DMS114 treated with DMSO at 0.1 percent for 48 hours (cell line): ENCODE measurements around the gene TSPAN4.
A peak's percentile ranks its signal among the peaks of the same experiment; 100 is the strongest.

ENCODE experiments used
- DNase-seq: peaks from one replicate; lab custom pipeline; 2025; ENCODE audit not compliant: unreplicated experiment; lab: John Stamatoyannopoulos, UW

The TSPAN4 gene, protein sequence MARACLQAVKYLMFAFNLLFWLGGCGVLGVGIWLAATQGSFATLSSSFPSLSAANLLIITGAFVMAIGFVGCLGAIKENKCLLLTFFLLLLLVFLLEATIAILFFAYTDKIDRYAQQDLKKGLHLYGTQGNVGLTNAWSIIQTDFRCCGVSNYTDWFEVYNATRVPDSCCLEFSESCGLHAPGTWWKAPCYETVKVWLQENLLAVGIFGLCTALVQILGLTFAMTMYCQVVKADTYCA

DNA sequence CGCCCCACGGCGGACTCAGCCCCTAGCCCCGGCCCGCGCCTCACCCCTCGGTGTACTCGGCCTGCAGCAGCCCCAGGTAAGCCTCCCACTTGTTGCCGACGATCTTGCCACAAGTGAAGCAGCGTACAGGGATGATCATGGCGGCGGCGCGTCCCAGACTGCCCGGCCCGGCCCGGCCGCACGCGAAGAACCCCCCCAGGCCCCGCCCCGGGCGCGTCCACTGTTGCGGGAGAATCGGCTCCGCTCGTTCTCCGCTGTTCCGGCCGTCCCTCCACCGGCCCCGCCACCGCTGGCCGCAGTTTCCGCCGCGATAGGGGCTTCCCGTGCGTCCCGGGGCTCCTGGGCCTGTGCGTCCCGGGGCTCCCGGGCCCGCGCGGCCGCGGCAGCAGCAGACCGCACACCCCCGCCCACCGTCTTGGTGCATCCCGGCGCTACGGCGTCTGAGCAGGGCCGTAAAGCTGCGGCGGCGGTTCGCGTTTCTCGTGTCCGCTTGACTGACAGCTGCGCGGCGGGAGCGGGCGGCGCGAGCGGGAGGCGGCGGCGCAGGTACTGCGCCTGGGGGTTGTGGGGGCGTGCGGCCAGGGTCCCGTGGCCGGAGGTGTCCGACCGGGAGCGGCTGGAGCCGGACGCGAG is at the start of gene TSPAN4, which contains the start of gene POLR2L:
TSS of gene TSPAN4 (plus strand) at position 483 of the 633 bp plus-strand sequence. CDS start 7,453 bp downstream, outside the sequence.
TSS of gene POLR2L (minus strand) at position 160 of the 633 bp plus-strand sequence. CDS start at position 139, 21 bp downstream.
- DNase-seq, result peak; percentile 40

GRCh38 chr11:792873-793272 is 49.8 kb upstream of the TSPAN4 start:
- no peak for DNase-seq

- no peak for DNase-seq
Measured at GRCh38 chr11:793556-793955, 49.1 kb upstream of the TSPAN4 start.

DNA sequence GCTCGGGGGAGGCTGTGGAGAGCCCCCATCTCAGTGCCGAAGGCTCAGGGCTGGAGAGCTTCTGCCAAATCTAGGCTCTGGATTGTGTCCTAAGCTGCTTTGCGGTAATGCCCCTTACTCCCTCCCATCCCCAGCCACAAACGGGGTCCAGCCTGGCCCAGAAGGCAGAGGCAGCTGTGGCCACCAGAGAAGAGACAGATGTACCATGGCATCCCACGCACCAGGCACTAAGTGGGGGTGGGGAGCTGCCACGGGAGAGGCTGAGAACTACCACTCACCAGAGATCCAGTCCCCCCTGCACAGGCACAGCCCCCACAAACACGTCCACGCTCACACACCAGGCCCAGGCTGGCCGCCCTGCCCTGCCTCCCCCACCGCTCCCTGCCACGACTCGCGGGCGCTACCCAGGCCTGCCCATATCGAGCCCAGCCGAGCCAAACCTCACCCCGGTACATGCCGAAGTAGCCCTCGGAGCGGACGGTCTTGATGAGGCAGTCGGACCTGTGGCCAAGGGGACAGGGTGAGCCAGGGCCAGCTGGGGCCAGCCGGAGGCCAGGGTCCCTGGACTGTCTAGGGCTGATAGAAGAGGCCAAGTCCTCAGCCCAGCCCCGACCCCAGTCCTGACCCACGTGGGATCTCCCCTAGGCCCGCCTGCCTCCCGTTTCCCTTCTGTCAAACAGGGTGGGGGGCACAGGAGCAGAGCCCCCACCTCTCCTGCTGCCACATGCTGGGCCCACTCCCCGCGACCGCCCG is 48.5 kb upstream of the TSPAN4 start:
- DNase-seq, result no peak

DNA sequence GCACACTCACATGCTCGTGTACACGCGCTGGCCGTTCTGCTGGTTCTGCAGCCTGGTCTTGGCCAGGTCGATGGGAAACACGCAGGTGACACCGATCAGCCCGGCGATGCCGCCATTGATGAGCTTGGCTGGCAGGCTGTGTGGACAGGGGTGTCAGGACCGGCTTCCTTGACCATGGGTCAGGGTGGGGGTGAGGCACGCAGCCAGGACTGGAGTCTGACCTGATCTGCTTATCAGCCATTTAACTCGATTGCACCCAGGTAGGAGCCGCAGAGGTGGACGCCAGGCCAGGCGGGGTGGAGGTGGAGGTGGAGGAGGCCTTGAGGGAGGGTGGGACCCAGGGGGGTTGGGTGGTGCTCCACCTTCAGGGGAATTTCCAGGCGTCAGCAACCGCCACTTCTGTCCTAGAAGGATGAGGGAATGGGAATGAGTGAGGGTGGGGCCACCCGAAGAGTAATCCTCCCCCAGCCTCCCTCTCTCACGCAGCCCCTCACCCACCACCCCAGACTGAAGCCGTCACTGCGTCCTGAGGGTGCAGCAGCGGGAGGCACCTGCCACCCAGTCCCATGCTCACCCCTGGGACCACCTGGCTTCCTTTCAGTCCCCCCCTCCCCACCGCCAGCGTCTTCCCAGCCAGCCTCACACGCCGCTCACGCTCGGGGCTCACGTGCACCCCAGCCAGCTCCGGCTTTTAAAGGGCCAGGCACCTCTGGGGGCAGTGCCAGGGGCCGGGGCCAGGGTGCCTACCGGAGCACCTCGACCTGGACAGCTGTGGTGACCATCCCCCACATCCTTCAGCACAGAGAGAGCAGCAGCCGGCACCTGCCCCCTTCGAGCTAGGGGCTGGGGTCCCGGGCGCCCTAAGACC is 47.7 kb upstream of the TSPAN4 start:
- DNase-seq, result no peak

- DNase-seq, result no peak
Measured at GRCh38 chr11:795634-796564, 46.8 kb upstream of the TSPAN4 start.

- no peak for DNase-seq
Measured at GRCh38 chr11:796565-797295, 45.9 kb upstream of the TSPAN4 start.

DNA sequence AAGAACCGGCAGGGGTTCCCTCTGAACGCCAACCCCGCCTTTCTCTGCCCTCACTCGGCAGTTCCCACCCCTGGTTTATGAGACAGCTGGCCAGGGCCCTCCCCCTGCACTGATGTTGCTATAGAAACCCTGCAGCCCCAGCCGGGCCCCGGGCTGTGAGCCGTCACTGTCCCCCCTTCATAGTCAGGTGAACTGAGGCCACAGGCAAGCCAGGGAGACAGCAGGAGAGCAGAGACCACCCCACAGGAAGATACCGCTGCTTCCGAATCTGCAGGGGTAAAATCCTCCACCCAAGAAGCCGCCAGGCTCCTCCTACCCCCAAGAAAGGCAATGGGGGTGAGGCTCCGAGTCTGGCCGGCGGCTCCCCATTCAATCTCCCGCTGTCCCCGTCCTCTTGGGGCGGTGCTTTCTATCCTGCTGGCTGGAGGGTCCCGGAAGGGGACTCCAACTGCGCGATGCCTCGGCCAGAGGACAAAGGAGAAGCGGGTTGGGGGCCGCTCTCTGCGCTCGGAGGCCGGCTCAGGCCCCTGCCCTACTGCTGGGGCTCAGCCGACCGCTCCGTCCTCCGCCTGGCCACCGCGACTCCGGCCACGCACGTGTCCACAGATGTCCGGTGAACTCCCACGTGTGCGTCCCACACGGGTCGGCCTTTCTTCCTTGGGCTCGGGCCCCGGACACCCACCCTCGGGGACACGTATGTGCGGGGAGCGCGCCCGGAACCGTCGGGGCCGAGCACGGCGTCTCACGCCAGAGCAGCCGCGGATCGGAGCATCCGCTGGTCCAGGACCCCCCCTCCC is 45.2 kb upstream of the TSPAN4 start:
- DNase-seq, result peak; percentile 49

GRCh38 chr11:798093-798713 is 44.4 kb upstream of the TSPAN4 start, which contains the start of gene SLC25A22:
Gene SLC25A22, minus strand, starts transcription at chr11:798281. Its CDS starts 3,275 bp downstream, at chr11:795006.
- DNase-seq, result no peak

DNA sequence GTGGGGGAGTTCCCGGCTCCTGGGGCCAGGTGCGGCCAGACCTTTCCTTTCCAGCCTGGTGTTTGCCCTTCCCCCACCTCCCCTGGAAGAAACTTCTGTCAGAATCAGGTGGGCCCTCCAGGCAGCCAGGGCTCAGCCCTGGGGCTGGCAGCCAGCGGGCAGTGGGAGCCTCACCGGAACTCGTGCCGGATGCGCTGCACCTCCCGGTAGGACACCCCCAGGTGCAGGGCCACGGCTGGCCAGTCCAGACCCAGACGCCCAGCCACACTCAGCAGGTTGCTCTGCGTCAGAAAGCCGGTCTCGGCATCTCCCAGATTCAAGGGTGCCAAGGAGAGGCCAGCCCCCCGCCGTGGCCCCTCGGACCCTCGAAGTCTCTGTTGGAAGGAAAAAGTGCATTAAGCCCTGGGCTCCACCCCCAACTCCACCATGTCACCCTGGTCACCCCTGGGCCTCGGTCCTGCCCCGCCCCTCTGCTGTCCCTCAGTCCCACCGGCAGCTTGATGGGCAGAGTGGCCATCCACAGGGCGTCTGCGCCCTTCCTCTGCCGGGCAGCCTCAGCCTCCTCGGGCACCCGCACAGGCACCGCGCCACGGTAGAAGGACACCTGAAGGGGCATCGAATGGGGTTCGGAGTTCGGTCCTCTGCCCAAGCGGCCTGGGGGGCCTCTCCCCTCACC is 42.9 kb upstream of the TSPAN4 start:
- DNase-seq, result no peak

- no peak for DNase-seq
Measured at GRCh38 chr11:800473-800872, 42.2 kb upstream of the TSPAN4 start.

GRCh38 chr11:801097-801780 is 41.4 kb upstream of the TSPAN4 start:
- no peak for DNase-seq

DNA sequence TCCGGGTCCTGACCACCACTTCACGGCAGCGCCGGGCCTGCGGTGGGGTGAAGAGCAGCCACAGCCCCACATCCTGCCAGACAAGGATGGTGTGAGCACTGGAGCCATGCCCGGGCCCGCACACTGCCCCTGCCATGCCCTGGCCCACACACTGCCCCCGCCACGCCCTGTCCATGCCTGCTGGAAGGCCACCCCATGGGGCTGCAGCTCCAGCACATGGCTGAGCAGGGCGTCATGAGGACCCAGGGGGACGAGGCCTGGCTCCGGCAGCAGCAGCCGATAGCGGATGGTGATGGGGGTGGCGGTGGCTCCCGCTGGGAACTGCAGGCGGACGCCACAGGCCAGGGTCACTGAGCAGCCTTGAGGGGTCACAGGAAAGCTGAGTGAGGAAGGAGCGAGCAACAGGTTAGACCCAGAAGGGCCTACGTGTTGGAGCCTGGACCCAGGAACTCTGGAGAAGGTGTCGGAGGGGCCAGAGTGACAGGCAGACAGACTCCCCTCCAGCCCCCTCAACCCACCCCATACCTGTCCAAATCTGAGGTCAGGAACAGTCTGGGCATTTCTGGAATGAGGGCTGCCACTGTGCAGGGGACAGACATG is 40.5 kb upstream of the TSPAN4 start:
- no peak for DNase-seq

- no peak for DNase-seq
Measured at GRCh38 chr11:802693-803466, 39.8 kb upstream of the TSPAN4 start.

GRCh38 chr11:803467-803742 is 39.2 kb upstream of the TSPAN4 start:
- no peak for DNase-seq
